Tibial nerve (tissue), 4 donors: ENCODE measurements around the gene TMEM255B.

Experiments used
- CTCF ChIP-seq, 5 experiments: fragments of 200-600 bp in 3 of 5; fragments of 450-650 bp in 2 of 5; sonication (generic) in 3 of 5; IDR thresholded peaks; one replicate each; pipeline ENCODE4 v1.5.1; 2016 to 2019; ENCODE audit warnings: antibody characterized with exemption in 5 of 5, mild to moderate bottlenecking in 3 of 5, moderate library complexity in 2 of 5
- EP300 ChIP-seq, 2 donors: sonication (generic); formaldehyde crosslinking; IDR thresholded peaks; one replicate each; pipeline ENCODE4 v1.6.1; 2017; ENCODE audit warnings: antibody characterized with exemption in 2 of 2, mild to moderate bottlenecking in 1 of 2
- POLR2A ChIP-seq, 2 donors: fragments of 450-650 bp; IDR thresholded peaks; one replicate each; pipeline ENCODE4 v1.6.1; 2017; ENCODE audit warnings: antibody characterized with exemption in 2 of 2, mild to moderate bottlenecking in 2 of 2, moderate library complexity in 2 of 2

GRCh38 chr13:113791761-113792160, 32.7 kb downstream of the TMEM255B start:
- no peak for TF ChIP-seq POLR2A (IDR thresholded peaks at IDR 0.05)
- TF ChIP-seq CTCF (IDR thresholded peaks at IDR 0.05): no peak
- TF ChIP-seq EP300 (IDR thresholded peaks at IDR 0.05): no peak
